Esophagus muscularis mucosa (tissue), 4 donors: Measurements from ENCODE around the gene IRAK2.
A peak's percentile ranks its signal among the peaks of the same experiment; 100 is the strongest.

Experiments
- EP300 ChIP-seq: sonication (generic); formaldehyde crosslinking; IDR thresholded peaks from one replicate; pipeline ENCODE4 v1.6.1; 2017; ENCODE audit warnings: antibody characterized with exemption
- POLR2A ChIP-seq: fragments of 450-650 bp; IDR thresholded peaks from one replicate; pipeline ENCODE4 v1.6.1; 2017; ENCODE audit warnings: antibody characterized with exemption, moderate library complexity, mild to moderate bottlenecking, low read depth
- POLR2AphosphoS5 ChIP-seq, 2 donors: sonication (generic); formaldehyde crosslinking; IDR thresholded peaks; one replicate each; pipeline ENCODE4 v1.6.1; 2017; ENCODE audit warnings: antibody characterized with exemption in 2 of 2
- TF ChIP-seq, protein P1 (sequence below), 3 experiments: fragments of 200-600 bp in 2 of 3; fragments of 450-650 bp in 1 of 3; sonication (generic) in 2 of 3; IDR thresholded peaks; one replicate each; pipeline ENCODE4 v1.5.1; 2017 to 2019; ENCODE audit warnings: antibody characterized with exemption in 3 of 3, mild to moderate bottlenecking in 2 of 3, moderate library complexity in 1 of 3

DNA sequence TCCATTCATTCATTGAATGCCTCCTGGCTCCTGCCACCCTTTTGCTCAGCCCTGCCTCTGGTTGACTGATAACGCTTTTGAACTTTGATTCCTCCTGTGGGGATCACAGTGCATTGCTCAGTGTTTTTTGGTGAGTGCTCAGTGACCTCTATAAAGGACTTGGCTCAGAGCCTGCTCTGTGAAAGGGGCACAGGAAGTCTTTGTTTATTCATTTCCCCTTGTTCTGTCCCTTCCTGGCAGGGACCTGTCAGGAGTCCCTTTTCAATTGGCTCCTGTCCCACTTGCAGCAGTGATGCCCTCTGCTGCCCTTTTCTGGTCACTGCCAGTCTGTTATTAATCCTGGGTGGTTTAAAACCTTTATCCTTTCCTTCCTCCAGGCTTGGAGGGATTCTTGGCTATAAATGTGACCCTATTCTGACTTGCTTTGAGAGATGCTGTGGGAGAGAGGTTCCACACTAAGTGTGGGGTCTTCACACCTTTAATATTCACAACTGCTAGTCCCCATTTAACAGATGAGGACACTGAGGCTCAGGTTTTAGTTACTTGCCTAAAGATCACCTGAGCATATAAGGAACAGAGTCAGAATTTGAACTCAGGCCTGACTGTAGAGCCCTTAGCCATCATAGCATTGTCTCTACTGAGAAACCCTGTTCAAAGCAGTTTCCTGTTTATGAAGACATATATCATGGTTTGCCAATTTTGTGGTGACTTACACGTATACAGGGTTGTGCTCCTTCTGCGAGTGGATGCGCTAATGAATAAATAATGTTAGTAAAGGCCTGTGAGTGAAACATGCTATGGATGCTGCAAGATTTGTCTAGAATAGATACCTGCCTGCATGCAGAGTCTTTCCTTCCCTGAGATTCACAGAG is 60.3 kb downstream of the IRAK2 start:
- TF ChIP-seq POLR2AphosphoS5 (IDR thresholded peaks at IDR 0.05) (peak; percentile 78 to 80), POLR2A (no peak), EP300 (no peak)
- TF ChIP-seq, protein P1, sequence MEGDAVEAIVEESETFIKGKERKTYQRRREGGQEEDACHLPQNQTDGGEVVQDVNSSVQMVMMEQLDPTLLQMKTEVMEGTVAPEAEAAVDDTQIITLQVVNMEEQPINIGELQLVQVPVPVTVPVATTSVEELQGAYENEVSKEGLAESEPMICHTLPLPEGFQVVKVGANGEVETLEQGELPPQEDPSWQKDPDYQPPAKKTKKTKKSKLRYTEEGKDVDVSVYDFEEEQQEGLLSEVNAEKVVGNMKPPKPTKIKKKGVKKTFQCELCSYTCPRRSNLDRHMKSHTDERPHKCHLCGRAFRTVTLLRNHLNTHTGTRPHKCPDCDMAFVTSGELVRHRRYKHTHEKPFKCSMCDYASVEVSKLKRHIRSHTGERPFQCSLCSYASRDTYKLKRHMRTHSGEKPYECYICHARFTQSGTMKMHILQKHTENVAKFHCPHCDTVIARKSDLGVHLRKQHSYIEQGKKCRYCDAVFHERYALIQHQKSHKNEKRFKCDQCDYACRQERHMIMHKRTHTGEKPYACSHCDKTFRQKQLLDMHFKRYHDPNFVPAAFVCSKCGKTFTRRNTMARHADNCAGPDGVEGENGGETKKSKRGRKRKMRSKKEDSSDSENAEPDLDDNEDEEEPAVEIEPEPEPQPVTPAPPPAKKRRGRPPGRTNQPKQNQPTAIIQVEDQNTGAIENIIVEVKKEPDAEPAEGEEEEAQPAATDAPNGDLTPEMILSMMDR (IDR thresholded peaks at IDR 0.05), result peak; percentile 81 to 90 (median 87)
